ENCODE data around the gene YWHAQ.
"Not testable (repeated sequence)": the region's sequence is repeated elsewhere in the genome, so short reads cannot be mapped to it uniquely, and the experiment has no call there.

Gene YWHAQ

GRCh38 chr2:9594366-9595054 lies 36.3 kb downstream of the YWHAQ start:
- DNase-seq (ENCODE audit: low read depth in 3 of 3), result no peak

GRCh38 chr2:9593925-9594324 lies 36.9 kb downstream of the YWHAQ start:
- DNase-seq (ENCODE audit: low read depth in 3 of 3), result no peak

- DNase-seq (ENCODE audit: low read depth in 3 of 3), result no peak
Observed at GRCh38 chr2:9592699-9593098, 38.1 kb downstream of the YWHAQ start.

GRCh38 chr2:9590641-9591040 lies 40.2 kb downstream of the YWHAQ start:
- no peak for DNase-seq (ENCODE audit: low read depth in 3 of 3)

- DNase-seq (ENCODE audit: low read depth in 3 of 3), result no peak
Observed at GRCh38 chr2:9586465-9586864, 44.3 kb downstream of the YWHAQ start.

- no peak for DNase-seq (ENCODE audit: low read depth in 3 of 3)
Observed at GRCh38 chr2:9585486-9585885, 45.3 kb downstream of the YWHAQ start.

- not testable (repeated sequence) for DNase-seq (ENCODE audit: low read depth in 3 of 3)
Observed at GRCh38 chr2:9584902-9585301, 45.9 kb downstream of the YWHAQ start.

- DNase-seq (ENCODE audit: low read depth in 3 of 3), result no peak
Observed at GRCh38 chr2:9582624-9583023, 48.2 kb downstream of the YWHAQ start.

GRCh38 chr2:9578467-9579235 lies 52.1 kb downstream of the YWHAQ start:
- DNase-seq (ENCODE audit: low read depth in 3 of 3), result no peak

GRCh38 chr2:9574331-9574730 lies 56.5 kb downstream of the YWHAQ start:
- no peak for DNase-seq (ENCODE audit: low read depth in 3 of 3)

- DNase-seq (ENCODE audit: low read depth in 3 of 3), result no peak
Observed at GRCh38 chr2:9573840-9574239, 57.0 kb downstream of the YWHAQ start.

GRCh38 chr2:9573013-9573720 lies 57.6 kb downstream of the YWHAQ start:
- no peak for DNase-seq (ENCODE audit: low read depth in 3 of 3)

GRCh38 chr2:9570182-9571060 lies 60.4 kb downstream of the YWHAQ start:
- no peak for DNase-seq (ENCODE audit: low read depth in 3 of 3)

- no peak for DNase-seq (ENCODE audit: low read depth in 3 of 3)
Observed at GRCh38 chr2:9565436-9566153, 65.2 kb downstream of the YWHAQ start.

- DNase-seq (ENCODE audit: low read depth in 3 of 3), result no peak
Observed at GRCh38 chr2:9560628-9561027, 70.2 kb downstream of the YWHAQ start.

- DNase-seq (ENCODE audit: low read depth in 3 of 3), result no peak
Observed at GRCh38 chr2:9558948-9559381, 71.8 kb downstream of the YWHAQ start.

GRCh38 chr2:9556121-9556743 lies 74.6 kb downstream of the YWHAQ start:
- DNase-seq (ENCODE audit: low read depth in 3 of 3), result no peak

GRCh38 chr2:9555297-9556120 lies 75.3 kb downstream of the YWHAQ start, which contains the start of gene ADAM17:
Gene ADAM17, minus strand, starts transcription at chr2:9555830. Its CDS starts 225 bp downstream, at chr2:9555605.
- peak; percentile 67 to 81 (median 76) for DNase-seq (ENCODE audit: low read depth in 3 of 3)

- DNase-seq (ENCODE audit: low read depth in 3 of 3), result no peak
Observed at GRCh38 chr2:9554921-9555296, 75.9 kb downstream of the YWHAQ start.
